HUES6 (cell line): ENCODE results near the gene DHRS4L2.
"Not testable (repeated sequence)": the region's sequence is repeated elsewhere in the genome, so short reads cannot be mapped to it uniquely, and the experiment has no call there.

ENCODE experiments used
- H3K27ac ChIP-seq: 2 replicates; pipeline ENCODE4 v1.7.0; 2013; ENCODE audit warnings: low read depth, mild to moderate bottlenecking, low read length, inconsistent platforms
- H3K27me3 ChIP-seq: 2 replicates; pipeline ENCODE4 v1.6.1; 2013; ENCODE audit warnings: low read length; ENCODE audit not compliant: control insufficient read depth, insufficient read depth
- H3K36me3 ChIP-seq: 2 replicates; pipeline ENCODE4 v1.6.1; 2013; ENCODE audit warnings: low read length; ENCODE audit not compliant: control insufficient read depth, insufficient read depth
- H3K4me1 ChIP-seq: 2 replicates; pipeline ENCODE4 v1.6.1; 2013; ENCODE audit warnings: low read length; ENCODE audit not compliant: control insufficient read depth, insufficient read depth
- H3K4me3 ChIP-seq: 2 replicates; pipeline ENCODE4 v1.5.1; 2013; ENCODE audit warnings: low read depth, low read length
- H3K9ac ChIP-seq: one replicate; pipeline ENCODE4 v1.6.1; 2013; ENCODE audit warnings: mild to moderate bottlenecking, low read length
- H3K9me3 ChIP-seq: 2 replicates; pipeline ENCODE4 v1.6.1; 2013; ENCODE audit warnings: low read depth, low read length; ENCODE audit not compliant: control insufficient read depth, insufficient read depth

The DHRS4L2 gene

GRCh38 chr14:24049002-24049401, 60.3 kb downstream of the DHRS4L2 start:
- H3K36me3 ChIP-seq, H3K9me3 ChIP-seq, H3K27ac ChIP-seq, H3K9ac ChIP-seq, H3K4me3 ChIP-seq: not testable (repeated sequence)
- peaks cover 14% of the 10 kb centered on the region for H3K4me1 ChIP-seq
- peaks cover 44% of the 10 kb centered on the region for H3K27me3 ChIP-seq

GRCh38 chr14:24050753-24051152, 62.0 kb downstream of the DHRS4L2 start:
- not testable (repeated sequence) for H3K9me3 ChIP-seq, H3K9ac ChIP-seq, H3K27ac ChIP-seq, H3K4me3 ChIP-seq, H3K36me3 ChIP-seq
- Histone ChIP-seq H3K27me3 (peaks cover 52% of the 10 kb centered on the region), H3K4me1 (peaks cover 14% of the 10 kb centered on the region)

GRCh38 chr14:24051176-24051788, 62.6 kb downstream of the DHRS4L2 start:
- Histone ChIP-seq H3K9me3 (no peaks in the 10 kb centered on the region), H3K4me1 (peaks cover 14% of the 10 kb centered on the region), H3K27ac (no peak overlapping the region; the same call in 1 of the 2 replicates), H3K4me3 (peak overlapping the region; percentile 95), H3K36me3 (no peaks in the 10 kb centered on the region), H3K27me3 (peaks cover 52% of the 10 kb centered on the region), H3K9ac (peak overlapping the region; percentile 73)

- Histone ChIP-seq H3K27ac (no peak within 1 kb of the TSS; the same call in 1 of the 2 replicates), H3K27me3 (peaks cover 52% of the 10 kb centered on the region), H3K9me3 (no peaks in the 10 kb centered on the region), H3K36me3 (no peaks in the 10 kb centered on the region), H3K9ac (peak within 1 kb of the TSS; percentile 73), H3K4me3 (peak within 1 kb of the TSS; percentile 95), H3K4me1 (peaks cover 14% of the 10 kb centered on the region)
Observed at GRCh38 chr14:24051789-24052655, 63.3 kb downstream of the DHRS4L2 start, which contains the start of gene CARMIL3. Gene CARMIL3, plus strand, starts transcription at chr14:24052009. Its CDS starts 145 bp downstream, at chr14:24052154.

GRCh38 chr14:24052656-24053547, 64.2 kb downstream of the DHRS4L2 start:
- peak overlapping the region; percentile 95 for H3K4me3 ChIP-seq

GRCh38 chr14:24053548-24054323, 65.0 kb downstream of the DHRS4L2 start:
- Histone ChIP-seq H3K9me3 (no peaks in the 10 kb centered on the region), H3K4me3 (no peak overlapping the region), H3K4me1 (peaks cover 15% of the 10 kb centered on the region), H3K36me3 (no peaks in the 10 kb centered on the region), H3K9ac (no peak overlapping the region), H3K27me3 (peaks cover 48% of the 10 kb centered on the region; the same call in 1 of the 2 replicates), H3K27ac (no peak overlapping the region)

More at GRCh38 chr14:24052656-24053547, 64.2 kb downstream of the DHRS4L2 start:
- Histone ChIP-seq H3K9me3 (no peaks in the 10 kb centered on the region), H3K9ac (no peak overlapping the region), H3K36me3 (no peaks in the 10 kb centered on the region), H3K27ac (no peak overlapping the region), H3K27me3 (peaks cover 50% of the 10 kb centered on the region; the same call in 1 of the 2 replicates), H3K4me1 (peaks cover 14% of the 10 kb centered on the region)

- Histone ChIP-seq H3K4me1 (peaks cover 19% of the 10 kb centered on the region), H3K27me3 (peaks cover 44% of the 10 kb centered on the region; the same call in 1 of the 2 replicates), H3K36me3 (no peaks in the 10 kb centered on the region), H3K9ac (no peak overlapping the region), H3K4me3 (no peak overlapping the region), H3K9me3 (no peaks in the 10 kb centered on the region), H3K27ac (no peak overlapping the region)
Observed at GRCh38 chr14:24054324-24054641, 65.6 kb downstream of the DHRS4L2 start.

- no peak overlapping the region for H3K4me3 ChIP-seq
- no peak overlapping the region for H3K27ac ChIP-seq
- H3K9me3 ChIP-seq, result no peaks in the 10 kb centered on the region
- no peaks in the 10 kb centered on the region for H3K36me3 ChIP-seq
- peaks cover 19% of the 10 kb centered on the region for H3K4me1 ChIP-seq
- no peak overlapping the region for H3K9ac ChIP-seq
- H3K27me3 ChIP-seq, result peaks cover 42% of the 10 kb centered on the region; the same call in 1 of the 2 replicates
Observed at GRCh38 chr14:24054646-24055045, 65.9 kb downstream of the DHRS4L2 start.
